Ovary (tissue), 3 donors: ENCODE measurements around the gene CHML.

Experiments
- EP300 ChIP-seq: sonication (generic); formaldehyde crosslinking; IDR thresholded peaks from one replicate; pipeline ENCODE4 v1.6.1; 2017; ENCODE audit warnings: antibody characterized with exemption
- POLR2A ChIP-seq: fragments of 450-650 bp; IDR thresholded peaks from one replicate; pipeline ENCODE4 v1.6.1; 2017; ENCODE audit warnings: antibody characterized with exemption, mild to moderate bottlenecking, moderate library complexity
- TF ChIP-seq, protein P1 (sequence below), 3 donors: fragments of 450-650 bp in 2 of 3; fragments of 200-600 bp in 1 of 3; IDR thresholded peaks; one replicate each; pipeline versions ENCODE4 v1.5.1 to v1.8.0; 2016 to 2022; ENCODE audit warnings: antibody characterized with exemption in 3 of 3, mild to moderate bottlenecking in 1 of 3
- donor health status: DM: no; HTN: no; CAD: no.

DNA sequence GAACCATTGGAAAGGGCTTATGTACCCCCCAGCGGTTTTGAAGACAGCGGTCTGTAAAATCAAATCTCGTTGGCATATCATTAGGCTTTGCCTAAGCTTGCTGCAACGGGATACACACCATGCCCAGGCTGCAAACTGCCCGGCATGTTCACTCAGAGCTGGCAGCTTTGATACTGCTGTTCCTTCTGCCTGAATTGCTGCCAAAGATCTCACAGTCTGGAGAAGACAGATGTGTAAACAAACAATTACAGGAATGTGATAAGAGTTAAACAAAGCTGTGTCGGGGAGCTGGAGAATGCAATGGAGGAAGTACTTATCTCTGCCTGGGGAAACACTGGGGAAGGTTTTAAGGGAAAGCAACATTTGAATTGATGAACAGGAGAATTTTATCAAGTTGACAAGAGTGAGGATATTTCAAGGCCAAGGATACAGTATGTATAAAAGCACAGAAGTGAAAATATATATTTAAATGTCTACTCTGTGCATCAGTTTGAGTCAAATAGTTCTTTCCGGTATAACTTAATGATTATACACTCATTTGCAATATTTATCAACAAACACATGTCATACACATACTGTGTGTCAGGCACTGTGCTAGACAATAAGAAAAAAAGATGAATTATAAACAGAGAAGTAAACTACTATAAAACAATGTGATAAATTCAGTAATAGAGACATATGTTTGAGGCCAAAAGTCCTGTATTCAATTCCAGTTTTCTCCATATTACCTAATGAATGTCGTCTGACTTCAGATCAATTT, 29.9 kb downstream of the CHML start:
- TF ChIP-seq, protein P1, sequence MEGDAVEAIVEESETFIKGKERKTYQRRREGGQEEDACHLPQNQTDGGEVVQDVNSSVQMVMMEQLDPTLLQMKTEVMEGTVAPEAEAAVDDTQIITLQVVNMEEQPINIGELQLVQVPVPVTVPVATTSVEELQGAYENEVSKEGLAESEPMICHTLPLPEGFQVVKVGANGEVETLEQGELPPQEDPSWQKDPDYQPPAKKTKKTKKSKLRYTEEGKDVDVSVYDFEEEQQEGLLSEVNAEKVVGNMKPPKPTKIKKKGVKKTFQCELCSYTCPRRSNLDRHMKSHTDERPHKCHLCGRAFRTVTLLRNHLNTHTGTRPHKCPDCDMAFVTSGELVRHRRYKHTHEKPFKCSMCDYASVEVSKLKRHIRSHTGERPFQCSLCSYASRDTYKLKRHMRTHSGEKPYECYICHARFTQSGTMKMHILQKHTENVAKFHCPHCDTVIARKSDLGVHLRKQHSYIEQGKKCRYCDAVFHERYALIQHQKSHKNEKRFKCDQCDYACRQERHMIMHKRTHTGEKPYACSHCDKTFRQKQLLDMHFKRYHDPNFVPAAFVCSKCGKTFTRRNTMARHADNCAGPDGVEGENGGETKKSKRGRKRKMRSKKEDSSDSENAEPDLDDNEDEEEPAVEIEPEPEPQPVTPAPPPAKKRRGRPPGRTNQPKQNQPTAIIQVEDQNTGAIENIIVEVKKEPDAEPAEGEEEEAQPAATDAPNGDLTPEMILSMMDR (IDR thresholded peaks at IDR 0.05): no peak
- TF ChIP-seq EP300 (no peak), POLR2A (no peak)
